Activated naive CD4-positive, alpha-beta T cell treated with Interleukin-2 at 50 U/mL for 16 hours (primary cell): Measurements from ENCODE around the gene CPNE2.
"Not testable (repeated sequence)": the region's sequence is repeated elsewhere in the genome, so short reads cannot be mapped to it uniquely, and the experiment has no call there.

Source experiments
- DNase-seq: peaks from one replicate; pipeline ENCODE4 v3.0.0-alpha.2; 2020

Gene CPNE2

GRCh38 chr16:57070424-57070823, 22.0 kb upstream of the CPNE2 start:
- no peak for DNase-seq

GRCh38 chr16:57071081-57071732, 21.2 kb upstream of the CPNE2 start:
- peak; percentile 16 for DNase-seq

- no peak for DNase-seq
These were observed 20.4 kb upstream of the CPNE2 start for GRCh38 chr16:57071831-57072582.

- no peak for DNase-seq
These were observed 19.6 kb upstream of the CPNE2 start for GRCh38 chr16:57072616-57073275.

GRCh38 chr16:57077714-57078113, 14.7 kb upstream of the CPNE2 start:
- no peak for DNase-seq

- no peak for DNase-seq
These were observed 10.6 kb upstream of the CPNE2 start for GRCh38 chr16:57081744-57082143.

- no peak for DNase-seq
These were observed 9.7 kb upstream of the CPNE2 start for GRCh38 chr16:57082664-57083063.

- DNase-seq, result no peak
These were observed 8.8 kb upstream of the CPNE2 start for GRCh38 chr16:57083485-57084126.

GRCh38 chr16:57084257-57084770, 8.1 kb upstream of the CPNE2 start:
- peak; percentile 75 for DNase-seq

- no peak for DNase-seq
These were observed 7.4 kb upstream of the CPNE2 start for GRCh38 chr16:57084996-57085395.

- no peak for DNase-seq
These were observed 5.4 kb upstream of the CPNE2 start for GRCh38 chr16:57087003-57087402.

- no peak for DNase-seq
These were observed 3.0 kb upstream of the CPNE2 start for GRCh38 chr16:57089406-57089805.

- no peak for DNase-seq
These were observed 996 bp upstream of the CPNE2 start for GRCh38 chr16:57091200-57091974.

GRCh38 chr16:57092786-57093411, 516 bp downstream of the CPNE2 start:
- peak; percentile 48 for DNase-seq

GRCh38 chr16:57093666-57094564, 1.5 kb downstream of the CPNE2 start:
- no peak for DNase-seq

GRCh38 chr16:57094911-57095310, 2.5 kb downstream of the CPNE2 start:
- DNase-seq, result no peak

- DNase-seq, result no peak
These were observed 3.8 kb downstream of the CPNE2 start for GRCh38 chr16:57096192-57096591.

- DNase-seq, result no peak
These were observed 4.4 kb downstream of the CPNE2 start for GRCh38 chr16:57096793-57097192.

- DNase-seq, result no peak
These were observed 5.9 kb downstream of the CPNE2 start for GRCh38 chr16:57098188-57098841.

GRCh38 chr16:57099965-57100364, 7.6 kb downstream of the CPNE2 start:
- not testable (repeated sequence) for DNase-seq
